HepG2 (cell line): ENCODE measurements around the gene UBB. TPM values are rescaled to one million over a fixed set of nuclear protein-coding genes. Genes with fewer than 3 reads are reported as not detected.

ENCODE experiments used
- FOXP1 ChIP-seq, 2 experiments: fragments of 450-650 bp in 1 of 2; IDR thresholded peaks; 2 replicates each; pipeline ENCODE4 v1.6.1; 2017 to 2018; ENCODE audit warnings: antibody characterized with exemption in 1 of 2
- HIVEP1 ChIP-seq: sonication (generic); formaldehyde crosslinking; IDR thresholded peaks from 2 replicates; pipeline ENCODE4 v1.4.0; 2020; ENCODE audit warnings: mild to moderate bottlenecking, missing genetic modification reagents
- HMGA1 ChIP-seq: sonication (generic); formaldehyde crosslinking; conservative IDR thresholded peaks from 2 replicates; pipeline ENCODE4 v1.4.0; 2020; ENCODE audit warnings: missing genetic modification reagents
- HNF1B ChIP-seq: sonication (generic); formaldehyde crosslinking; IDR thresholded peaks from 2 replicates; pipeline ENCODE4 v1.5.1; 2020; ENCODE audit warnings: mild to moderate bottlenecking, moderate library complexity, missing genetic modification reagents
- MATR3 ChIP-seq: sonication (generic); formaldehyde crosslinking; IDR thresholded peaks from 2 replicates; pipeline ENCODE4 v1.4.0; 2020; ENCODE audit warnings: missing genetic modification reagents
- SMYD3 ChIP-seq: sonication (generic); formaldehyde crosslinking; IDR thresholded peaks from 2 replicates; pipeline ENCODE4 v1.8.1; 2023; ENCODE audit warnings: mild to moderate bottlenecking, missing genetic modification reagents
- SOX6 ChIP-seq, 2 experiments: fragments of 450-650 bp in 1 of 2; sonication (generic) in 1 of 2; formaldehyde crosslinking in 1 of 2; IDR thresholded peaks; 2 replicates each; pipeline versions ENCODE4 v1.4.0 to v1.6.1; 2017 to 2020; ENCODE audit warnings: antibody characterized with exemption in 1 of 2, mild to moderate bottlenecking in 1 of 2, missing genetic modification reagents in 1 of 2
- TSC22D2 ChIP-seq: sonication (generic); formaldehyde crosslinking; IDR thresholded peaks from 2 replicates; pipeline ENCODE4 v1.5.1; 2020; ENCODE audit warnings: missing genetic modification reagents, mild to moderate bottlenecking, borderline replicate concordance
- ZFP82 ChIP-seq: sonication (generic); formaldehyde crosslinking; IDR thresholded peaks from 2 replicates; pipeline ENCODE4 v1.5.1; 2020; ENCODE audit warnings: mild to moderate bottlenecking, missing genetic modification reagents, borderline replicate concordance
- ZNF143 ChIP-seq: sonication (generic); formaldehyde crosslinking; IDR thresholded peaks from 2 replicates; pipeline ENCODE4 v1.4.0; 2020; ENCODE audit warnings: missing genetic modification reagents
- ZNF280D ChIP-seq: sonication (generic); formaldehyde crosslinking; IDR thresholded peaks from 2 replicates; pipeline ENCODE4 v1.5.1; 2020; ENCODE audit warnings: mild to moderate bottlenecking, missing genetic modification reagents
- ZNF350 ChIP-seq: sonication (generic); formaldehyde crosslinking; IDR thresholded peaks from 2 replicates; pipeline ENCODE4 v1.4.0; 2020; ENCODE audit warnings: mild to moderate bottlenecking, low read depth, missing genetic modification reagents, borderline replicate concordance
- polyA plus RNA-seq, 8 experiments: library from polyadenylated mRNA; depleted of rRNA in 3 of 8; stranded (reverse) in 7 of 8; unstranded in 1 of 8; fragments of >200 nt; fragmentation: Illumina TruSeq in 4 of 8; extraction: Trizol in 4 of 8; gene quantifications; 2 replicates each; pipeline versions ENCODE4 v1.2.1 to v1.2.3, GENCODE V29; 2011 to 2016; ENCODE audit warnings: low read depth in 4 of 8, missing spikeins in 1 of 8, mixed read lengths in 1 of 8; ENCODE audit not compliant: insufficient read depth in 1 of 8
- total RNA-seq, 5 experiments: library from RNA; depleted of rRNA; stranded (reverse); fragments of >200 nt; fragmentation: Illumina TruSeq; extraction: Trizol; gene quantifications; 2 replicates each; pipeline ENCODE4 v1.2.3, GENCODE V29; 2016; ENCODE audit warnings: low read depth in 1 of 5
- TF ChIP-seq, protein P1 (sequence below): sonication (generic); formaldehyde crosslinking; IDR thresholded peaks from one replicate; pipeline ENCODE4 v1.5.1; 2020; ENCODE audit warnings: mild to moderate bottlenecking, missing genetic modification reagents; ENCODE audit errors: not compliant biosample characterization
- TF ChIP-seq, protein P2 (sequence below): IDR thresholded peaks from 2 replicates; pipeline ENCODE4 v1.6.1; 2016; ENCODE audit warnings: mild to moderate bottlenecking, missing biosample characterization, missing genetic modification reagents

Gene UBB
- total and polyA plus RNA-seq, 2 of the 13 experiments (the other 11 are each of a cell fraction or from before 2014, with no cell fraction given) = 1,130 to 2,066 TPM

DNA sequence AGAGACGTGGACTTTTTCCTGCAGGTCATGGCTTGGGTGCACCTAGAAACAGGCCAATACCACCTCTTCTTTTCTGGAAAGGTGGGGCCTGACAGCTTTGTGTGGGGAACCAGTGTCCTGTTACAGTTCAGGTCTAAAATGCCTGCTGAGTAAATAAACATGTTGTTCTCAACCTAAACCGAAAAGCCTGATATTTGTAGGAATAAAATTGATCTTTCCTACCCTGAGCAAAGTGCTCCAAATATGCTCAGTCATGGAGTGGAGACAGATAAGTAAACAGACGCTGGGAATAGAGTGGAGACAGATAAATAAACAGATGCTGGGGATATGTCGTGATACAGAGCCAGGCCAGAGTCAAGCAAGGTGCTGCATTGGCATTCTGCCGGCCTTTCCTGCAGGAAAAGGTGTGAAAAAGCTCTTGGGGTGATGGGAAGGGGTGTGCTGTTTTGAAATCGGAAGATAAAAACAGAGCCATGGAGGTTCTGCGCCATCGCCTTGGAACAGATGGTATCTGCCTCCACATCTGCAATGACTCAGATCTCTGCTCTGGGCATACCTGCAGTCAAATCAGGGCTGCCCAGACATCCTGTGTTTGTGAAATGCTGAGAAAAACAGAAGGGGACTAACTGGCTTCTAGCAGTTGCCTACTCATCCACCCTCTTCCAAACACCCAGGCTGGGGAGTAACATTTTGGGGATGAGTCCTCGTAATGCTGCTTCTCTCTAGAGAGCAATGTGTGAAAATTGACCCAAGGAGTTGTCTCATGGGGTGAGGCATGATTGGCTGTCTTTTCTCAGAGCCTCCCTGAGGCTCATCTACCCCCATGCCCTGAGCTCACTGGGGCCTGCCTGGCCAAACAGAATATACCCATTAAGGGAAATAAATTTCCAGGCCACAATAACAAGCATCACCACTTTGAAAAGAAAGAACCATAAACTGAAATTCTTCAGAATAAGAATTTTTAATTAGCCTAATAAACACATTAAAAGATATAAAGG is 17.7 kb downstream of the UBB start (continued):
- TF ChIP-seq TSC22D2 (CRISPR knock-in tag) (no peak), HMGA1 (CRISPR knock-in tag) (no peak), ZNF143 (CRISPR knock-in tag) (no peak), ZNF280D (CRISPR knock-in tag) (no peak), SOX6 (IDR thresholded peaks at IDR 0.05) (no peak), SOX6 (CRISPR knock-in tag; IDR thresholded peaks at IDR 0.05) (peak; percentile 38), HNF1B (CRISPR knock-in tag) (no peak), HIVEP1 (CRISPR knock-in tag) (no peak), SMYD3 (CRISPR knock-in tag) (no peak), ZNF350 (CRISPR knock-in tag) (peak; percentile 23; the same call in 1 of the 2 replicates), MATR3 (no peak), FOXP1 (IDR thresholded peaks at IDR 0.05) (peak; percentile 40; the same call in 1 of the 2 replicates), FOXP1 (CRISPR knock-in tag; IDR thresholded peaks at IDR 0.05) (peak; percentile 69; the same call in 1 of the 2 replicates), ZFP82 (CRISPR knock-in tag) (no peak)
- TF ChIP-seq, protein P1, sequence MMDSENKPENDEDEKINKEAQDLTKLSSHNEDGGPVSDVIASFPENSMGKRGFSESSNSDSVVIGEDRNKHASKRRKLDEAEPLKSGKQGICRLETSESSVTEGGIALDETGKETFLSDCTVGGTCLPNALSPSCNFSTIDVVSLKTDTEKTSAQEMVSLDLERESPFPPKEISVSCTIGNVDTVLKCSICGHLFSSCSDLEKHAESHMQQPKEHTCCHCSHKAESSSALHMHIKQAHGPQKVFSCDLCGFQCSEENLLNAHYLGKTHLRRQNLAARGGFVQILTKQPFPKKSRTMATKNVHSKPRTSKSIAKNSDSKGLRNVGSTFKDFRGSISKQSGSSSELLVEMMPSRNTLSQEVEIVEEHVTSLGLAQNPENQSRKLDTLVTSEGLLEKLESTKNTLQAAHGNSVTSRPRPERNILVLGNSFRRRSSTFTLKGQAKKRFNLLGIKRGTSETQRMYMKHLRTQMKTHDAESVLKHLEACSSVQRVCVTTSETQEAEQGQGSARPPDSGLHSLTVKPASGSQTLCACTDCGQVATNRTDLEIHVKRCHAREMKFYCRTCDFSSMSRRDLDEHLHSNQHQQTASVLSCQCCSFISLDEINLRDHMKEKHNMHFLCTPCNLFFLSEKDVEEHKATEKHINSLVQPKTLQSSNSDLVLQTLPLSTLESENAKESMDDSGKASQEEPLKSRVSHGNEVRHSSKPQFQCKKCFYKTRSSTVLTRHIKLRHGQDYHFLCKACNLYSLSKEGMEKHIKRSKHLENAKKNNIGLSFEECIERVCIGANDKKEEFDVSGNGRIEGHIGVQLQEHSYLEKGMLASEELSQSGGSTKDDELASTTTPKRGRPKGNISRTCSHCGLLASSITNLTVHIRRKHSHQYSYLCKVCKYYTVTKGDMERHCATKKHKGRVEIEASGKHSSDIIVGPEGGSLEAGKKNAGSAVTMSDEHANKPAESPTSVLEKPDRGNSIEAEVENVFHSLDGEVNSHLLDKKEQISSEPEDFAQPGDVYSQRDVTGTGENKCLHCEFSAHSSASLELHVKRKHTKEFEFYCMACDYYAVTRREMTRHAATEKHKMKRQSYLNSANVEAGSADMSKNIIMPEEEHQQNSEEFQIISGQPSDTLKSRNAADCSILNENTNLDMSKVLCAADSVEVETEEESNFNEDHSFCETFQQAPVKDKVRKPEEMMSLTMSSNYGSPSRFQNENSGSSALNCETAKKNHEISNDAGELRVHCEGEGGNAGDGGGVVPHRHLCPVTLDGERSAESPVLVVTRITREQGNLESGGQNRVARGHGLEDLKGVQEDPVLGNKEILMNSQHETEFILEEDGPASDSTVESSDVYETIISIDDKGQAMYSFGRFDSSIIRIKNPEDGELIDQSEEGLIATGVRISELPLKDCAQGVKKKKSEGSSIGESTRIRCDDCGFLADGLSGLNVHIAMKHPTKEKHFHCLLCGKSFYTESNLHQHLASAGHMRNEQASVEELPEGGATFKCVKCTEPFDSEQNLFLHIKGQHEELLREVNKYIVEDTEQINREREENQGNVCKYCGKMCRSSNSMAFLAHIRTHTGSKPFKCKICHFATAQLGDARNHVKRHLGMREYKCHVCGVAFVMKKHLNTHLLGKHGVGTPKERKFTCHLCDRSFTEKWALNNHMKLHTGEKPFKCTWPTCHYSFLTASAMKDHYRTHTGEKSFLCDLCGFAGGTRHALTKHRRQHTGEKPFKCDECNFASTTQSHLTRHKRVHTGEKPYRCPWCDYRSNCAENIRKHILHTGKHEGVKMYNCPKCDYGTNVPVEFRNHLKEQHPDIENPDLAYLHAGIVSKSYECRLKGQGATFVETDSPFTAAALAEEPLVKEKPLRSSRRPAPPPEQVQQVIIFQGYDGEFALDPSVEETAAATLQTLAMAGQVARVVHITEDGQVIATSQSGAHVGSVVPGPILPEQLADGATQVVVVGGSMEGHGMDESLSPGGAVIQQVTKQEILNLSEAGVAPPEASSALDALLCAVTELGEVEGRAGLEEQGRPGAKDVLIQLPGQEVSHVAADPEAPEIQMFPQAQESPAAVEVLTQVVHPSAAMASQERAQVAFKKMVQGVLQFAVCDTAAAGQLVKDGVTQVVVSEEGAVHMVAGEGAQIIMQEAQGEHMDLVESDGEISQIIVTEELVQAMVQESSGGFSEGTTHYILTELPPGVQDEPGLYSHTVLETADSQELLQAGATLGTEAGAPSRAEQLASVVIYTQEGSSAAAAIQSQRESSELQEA = no peak
- TF ChIP-seq, protein P2, sequence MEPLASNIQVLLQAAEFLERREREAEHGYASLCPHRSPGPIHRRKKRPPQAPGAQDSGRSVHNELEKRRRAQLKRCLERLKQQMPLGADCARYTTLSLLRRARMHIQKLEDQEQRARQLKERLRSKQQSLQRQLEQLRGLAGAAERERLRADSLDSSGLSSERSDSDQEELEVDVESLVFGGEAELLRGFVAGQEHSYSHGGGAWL (CRISPR knock-in tag) = no peak
